Loucy (cell line): ENCODE results near the gene REC114.

Source experiments
- EZH2phosphoT487 ChIP-seq: fragments of 200-600 bp; IDR thresholded peaks from 2 replicates; pipeline ENCODE4 v1.6.1; 2018; ENCODE audit warnings: antibody characterized with exemption, mild to moderate bottlenecking, moderate library complexity, borderline replicate concordance
- TF ChIP-seq, protein P1 (sequence below): fragments of 200-600 bp; sonication (generic); conservative IDR thresholded peaks from 2 replicates; pipeline ENCODE4 v1.5.1; 2014; ENCODE audit warnings: mild to moderate bottlenecking, antibody characterized with exemption, low read length

DNA sequence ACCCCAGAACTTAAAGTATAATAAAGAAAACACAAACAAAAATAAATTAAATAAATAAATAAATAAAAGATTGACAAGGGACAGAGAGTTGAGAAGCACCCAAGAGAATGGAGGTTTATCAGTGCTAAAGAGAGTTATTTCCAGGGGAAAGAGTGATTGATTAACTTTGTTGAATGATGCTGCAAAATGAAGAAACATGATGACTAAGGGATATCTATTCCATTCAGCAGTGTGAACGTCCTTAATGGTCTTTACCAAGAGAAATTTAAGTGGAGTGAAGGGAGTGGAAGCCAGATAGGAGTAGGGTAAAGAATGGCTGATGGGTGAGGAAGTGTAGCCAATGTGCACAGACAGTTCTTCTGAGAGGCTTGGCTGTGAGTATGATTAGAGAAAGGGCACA is 11.1 kb downstream of the REC114 start:
- TF ChIP-seq, protein P1, sequence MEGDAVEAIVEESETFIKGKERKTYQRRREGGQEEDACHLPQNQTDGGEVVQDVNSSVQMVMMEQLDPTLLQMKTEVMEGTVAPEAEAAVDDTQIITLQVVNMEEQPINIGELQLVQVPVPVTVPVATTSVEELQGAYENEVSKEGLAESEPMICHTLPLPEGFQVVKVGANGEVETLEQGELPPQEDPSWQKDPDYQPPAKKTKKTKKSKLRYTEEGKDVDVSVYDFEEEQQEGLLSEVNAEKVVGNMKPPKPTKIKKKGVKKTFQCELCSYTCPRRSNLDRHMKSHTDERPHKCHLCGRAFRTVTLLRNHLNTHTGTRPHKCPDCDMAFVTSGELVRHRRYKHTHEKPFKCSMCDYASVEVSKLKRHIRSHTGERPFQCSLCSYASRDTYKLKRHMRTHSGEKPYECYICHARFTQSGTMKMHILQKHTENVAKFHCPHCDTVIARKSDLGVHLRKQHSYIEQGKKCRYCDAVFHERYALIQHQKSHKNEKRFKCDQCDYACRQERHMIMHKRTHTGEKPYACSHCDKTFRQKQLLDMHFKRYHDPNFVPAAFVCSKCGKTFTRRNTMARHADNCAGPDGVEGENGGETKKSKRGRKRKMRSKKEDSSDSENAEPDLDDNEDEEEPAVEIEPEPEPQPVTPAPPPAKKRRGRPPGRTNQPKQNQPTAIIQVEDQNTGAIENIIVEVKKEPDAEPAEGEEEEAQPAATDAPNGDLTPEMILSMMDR = no peak
- TF ChIP-seq EZH2phosphoT487 = no peak
